ENCODE data around the gene FCHSD2.

The FCHSD2 gene

GRCh38 chr11:72932132-72932570 lies 210.0 kb downstream of the FCHSD2 start:
- no peak for TF ChIP-seq CTCF (IDR thresholded peaks at IDR 0.05; ENCODE audit: low read depth, low read length, missing control alignments)
- in situ Hi-C loops (cut with HindIII; ENCODE audit: low sequenced_read_pairs), result no loop called here
- H3K4me3 ChIP-seq (ENCODE audit: low read depth, low read length), result no peak overlapping the region
- peak; percentile 13 for DNase-seq (ENCODE audit: low read depth)

GRCh38 chr11:72930008-72930407 lies 212.1 kb downstream of the FCHSD2 start:
- TF ChIP-seq CTCF (IDR thresholded peaks at IDR 0.05; ENCODE audit: low read depth, low read length, missing control alignments), result no peak
- in situ Hi-C loops (cut with HindIII; ENCODE audit: low sequenced_read_pairs), result no loop called here
- no peak overlapping the region for H3K4me3 ChIP-seq (ENCODE audit: low read depth, low read length)
- no peak for DNase-seq (ENCODE audit: low read depth)

- DNase-seq (ENCODE audit: low read depth), result no peak
- no peak for TF ChIP-seq CTCF (IDR thresholded peaks at IDR 0.05; ENCODE audit: low read depth, low read length, missing control alignments)
- in situ Hi-C loops (cut with HindIII; ENCODE audit: low sequenced_read_pairs), result no loop called here
- no peak overlapping the region for H3K4me3 ChIP-seq (ENCODE audit: low read depth, low read length)
Measured at GRCh38 chr11:72929256-72929655, 212.9 kb downstream of the FCHSD2 start.

- no peak overlapping the region for H3K4me3 ChIP-seq (ENCODE audit: low read depth, low read length)
- DNase-seq (ENCODE audit: low read depth), result no peak
- in situ Hi-C loops (cut with HindIII; ENCODE audit: low sequenced_read_pairs), result no loop called here
- no peak for TF ChIP-seq CTCF (IDR thresholded peaks at IDR 0.05; ENCODE audit: low read depth, low read length, missing control alignments)
Measured at GRCh38 chr11:72927380-72927779, 214.7 kb downstream of the FCHSD2 start.

DNA sequence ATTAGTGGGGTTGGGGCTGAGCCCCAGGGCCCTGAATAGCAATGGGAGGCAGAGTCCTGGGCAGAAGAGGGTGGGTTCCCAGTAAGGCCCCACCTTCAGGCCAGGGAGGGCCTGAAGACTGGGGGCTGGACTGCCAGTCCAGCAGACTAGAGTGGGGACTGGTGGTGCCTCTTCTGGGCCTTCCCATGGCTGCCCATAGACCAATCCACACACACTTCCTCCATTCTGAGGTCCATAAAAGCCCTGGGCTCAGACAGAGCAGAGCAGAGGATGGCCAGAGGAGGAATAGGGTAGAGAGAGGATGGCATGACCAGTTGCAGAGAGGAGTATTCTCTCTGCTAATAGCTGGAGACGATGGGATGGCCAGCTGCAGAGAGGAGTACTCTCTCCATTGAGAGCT lies 216.0 kb downstream of the FCHSD2 start:
- DNase-seq (ENCODE audit: low read depth), result no peak
- TF ChIP-seq CTCF (IDR thresholded peaks at IDR 0.05; ENCODE audit: low read depth, low read length, missing control alignments), result no peak
- in situ Hi-C loops (cut with HindIII; ENCODE audit: low sequenced_read_pairs), result no loop called here
- H3K4me3 ChIP-seq (ENCODE audit: low read depth, low read length), result no peak overlapping the region

- in situ Hi-C loops (cut with HindIII; ENCODE audit: low sequenced_read_pairs), result no loop called here
- no peak for TF ChIP-seq CTCF (IDR thresholded peaks at IDR 0.05; ENCODE audit: low read depth, low read length, missing control alignments)
- H3K4me3 ChIP-seq (ENCODE audit: low read depth, low read length), result no peak overlapping the region
- no peak for DNase-seq (ENCODE audit: low read depth)
Measured at GRCh38 chr11:72925656-72926055, 216.5 kb downstream of the FCHSD2 start.

Data from astrocyte of the cerebellum (primary cell).